Loucy (cell line): ENCODE data around the gene RAD51B.

ENCODE experiments used
- H2AFZ ChIP-seq: fragments of 200-600 bp; sonication (generic); 2 replicates; pipeline ENCODE4 v1.6.0; 2016; ENCODE audit warnings: antibody characterized with exemption, mild to moderate bottlenecking, low read length, moderate library complexity
- H3F3A ChIP-seq: fragments of 200-600 bp; 2 replicates; pipeline ENCODE4 v1.6.0; 2016; ENCODE audit warnings: antibody characterized with exemption, low read depth, mild to moderate bottlenecking
- H3K27me3 ChIP-seq: fragments of 200-600 bp; sonication (generic); 2 replicates; pipeline ENCODE4 v1.6.1; 2014; ENCODE audit warnings: low read length, mild to moderate bottlenecking; ENCODE audit not compliant: insufficient read depth, poor library complexity, severe bottlenecking
- H3K36me3 ChIP-seq: fragments of 200-600 bp; sonication (generic); 2 replicates; pipeline ENCODE4 v1.6.1; 2016; ENCODE audit warnings: low read length; ENCODE audit not compliant: insufficient read depth
- H3K4me1 ChIP-seq: fragments of 200-600 bp; sonication (generic); 2 replicates; pipeline ENCODE4 v1.5.1; 2014; ENCODE audit warnings: low read length, mild to moderate bottlenecking; ENCODE audit not compliant: insufficient read depth, poor library complexity, severe bottlenecking
- H3K4me2 ChIP-seq: fragments of 200-600 bp; sonication (generic); 2 replicates; pipeline ENCODE4 v1.6.0; 2014; ENCODE audit warnings: antibody characterized with exemption, low read length, low read depth, mild to moderate bottlenecking; ENCODE audit not compliant: poor library complexity, severe bottlenecking
- H3K4me3 ChIP-seq: fragments of 200-600 bp; sonication (generic); 2 replicates; pipeline ENCODE4 v1.5.1; 2014; ENCODE audit warnings: low read length, mild to moderate bottlenecking, mixed read lengths; ENCODE audit not compliant: poor library complexity, severe bottlenecking
- H3K79me2 ChIP-seq: fragments of 200-600 bp; sonication (generic); 2 replicates; pipeline ENCODE4 v1.6.1; 2014; ENCODE audit warnings: low read length; ENCODE audit not compliant: insufficient read depth
- H3K9ac ChIP-seq: fragments of 200-600 bp; sonication (generic); 2 replicates; pipeline ENCODE4 v1.6.0; 2014; ENCODE audit warnings: mild to moderate bottlenecking, low read depth, low read length, moderate library complexity; ENCODE audit not compliant: poor library complexity, severe bottlenecking
- H3K9me2 ChIP-seq: fragments of 200-600 bp; sonication (generic); replicated peaks from 2 replicates; pipeline ENCODE4 v1.6.1; 2016; ENCODE audit warnings: low read depth, low read length, mixed read lengths
- H3K9me3 ChIP-seq: fragments of 200-600 bp; sonication (generic); 2 replicates; pipeline ENCODE4 v1.6.1; 2014; ENCODE audit warnings: mild to moderate bottlenecking, antibody characterized with exemption, low read length, low read depth; ENCODE audit not compliant: insufficient read depth
- H4K20me1 ChIP-seq: fragments of 200-600 bp; sonication (generic); 2 replicates; pipeline ENCODE4 v1.6.0; 2014; ENCODE audit warnings: antibody characterized with exemption, low read length, mild to moderate bottlenecking; ENCODE audit not compliant: insufficient read depth, poor library complexity, severe bottlenecking
- EZH2phosphoT487 ChIP-seq: fragments of 200-600 bp; IDR thresholded peaks from 2 replicates; pipeline ENCODE4 v1.6.1; 2018; ENCODE audit warnings: antibody characterized with exemption, mild to moderate bottlenecking, moderate library complexity, borderline replicate concordance
- TF ChIP-seq, protein P1 (sequence below): fragments of 200-600 bp; sonication (generic); conservative IDR thresholded peaks from 2 replicates; pipeline ENCODE4 v1.5.1; 2014; ENCODE audit warnings: mild to moderate bottlenecking, antibody characterized with exemption, low read length

RAD51B gene

DNA sequence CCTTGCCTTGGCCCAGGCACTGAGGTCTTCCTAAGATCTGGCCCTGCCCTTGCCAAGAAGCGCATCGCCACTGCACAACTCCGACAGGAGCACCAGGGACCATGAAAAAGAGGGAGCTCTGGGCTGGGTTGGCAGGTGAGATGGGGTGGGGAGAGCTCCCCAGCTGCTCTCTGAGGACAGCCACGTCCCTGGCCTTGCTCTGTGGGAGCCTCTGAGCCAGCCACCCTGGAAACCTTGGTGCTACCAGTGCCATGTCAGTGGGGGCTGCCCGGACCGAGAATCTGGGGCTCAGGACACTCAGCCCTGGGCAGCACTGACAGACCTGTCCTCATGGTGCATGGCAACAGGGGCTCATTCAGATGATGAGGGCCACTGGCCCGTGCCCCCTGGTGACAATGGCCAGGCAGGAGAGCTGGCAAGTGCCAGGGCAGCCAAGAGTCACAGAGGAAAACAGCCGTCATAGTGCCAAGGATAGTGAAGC lies 838.5 kb downstream of the RAD51B start:
- no peaks in the 10 kb centered on the region for H3K36me3 ChIP-seq
- H3K4me3 ChIP-seq: no peak overlapping the region
- H3F3A ChIP-seq: no peaks in the 10 kb centered on the region
- H3K9me2 ChIP-seq: no peaks in the 10 kb centered on the region
- no peaks in the 10 kb centered on the region for H3K27me3 ChIP-seq
- TF ChIP-seq, protein P1, sequence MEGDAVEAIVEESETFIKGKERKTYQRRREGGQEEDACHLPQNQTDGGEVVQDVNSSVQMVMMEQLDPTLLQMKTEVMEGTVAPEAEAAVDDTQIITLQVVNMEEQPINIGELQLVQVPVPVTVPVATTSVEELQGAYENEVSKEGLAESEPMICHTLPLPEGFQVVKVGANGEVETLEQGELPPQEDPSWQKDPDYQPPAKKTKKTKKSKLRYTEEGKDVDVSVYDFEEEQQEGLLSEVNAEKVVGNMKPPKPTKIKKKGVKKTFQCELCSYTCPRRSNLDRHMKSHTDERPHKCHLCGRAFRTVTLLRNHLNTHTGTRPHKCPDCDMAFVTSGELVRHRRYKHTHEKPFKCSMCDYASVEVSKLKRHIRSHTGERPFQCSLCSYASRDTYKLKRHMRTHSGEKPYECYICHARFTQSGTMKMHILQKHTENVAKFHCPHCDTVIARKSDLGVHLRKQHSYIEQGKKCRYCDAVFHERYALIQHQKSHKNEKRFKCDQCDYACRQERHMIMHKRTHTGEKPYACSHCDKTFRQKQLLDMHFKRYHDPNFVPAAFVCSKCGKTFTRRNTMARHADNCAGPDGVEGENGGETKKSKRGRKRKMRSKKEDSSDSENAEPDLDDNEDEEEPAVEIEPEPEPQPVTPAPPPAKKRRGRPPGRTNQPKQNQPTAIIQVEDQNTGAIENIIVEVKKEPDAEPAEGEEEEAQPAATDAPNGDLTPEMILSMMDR: no peak
- no peak for TF ChIP-seq EZH2phosphoT487
- H4K20me1 ChIP-seq: no peaks in the 10 kb centered on the region
- H3K4me1 ChIP-seq: peaks cover 27% of the 10 kb centered on the region
- no peak overlapping the region for H3K9ac ChIP-seq
- H2AFZ ChIP-seq: no peak overlapping the region
- no peaks in the 10 kb centered on the region for H3K9me3 ChIP-seq
- H3K4me2 ChIP-seq: no peak overlapping the region
- H3K79me2 ChIP-seq: no peaks in the 10 kb centered on the region

- no peak overlapping the region for H2AFZ ChIP-seq
Measured at GRCh38 chr14:68658943-68659931, 839.7 kb downstream of the RAD51B start.

DNA sequence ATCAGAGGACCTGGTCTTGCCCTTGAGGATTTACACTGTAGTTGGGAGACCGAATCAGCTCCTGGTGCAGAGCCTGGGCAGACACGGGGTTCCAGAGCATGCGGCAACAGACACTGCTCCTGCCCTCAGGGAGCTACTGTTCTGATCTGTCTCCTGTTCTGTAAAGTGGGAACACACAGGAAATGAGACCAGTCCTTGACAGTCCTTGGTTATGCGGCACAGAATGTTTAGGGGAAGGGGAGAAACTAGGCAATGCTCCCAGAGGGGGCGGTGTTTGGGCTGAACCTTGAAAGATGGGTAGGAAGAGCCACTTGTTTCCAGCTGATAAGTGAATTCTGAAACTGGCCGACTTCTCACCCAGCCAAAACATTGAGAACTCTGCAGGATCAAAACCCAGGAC lies 840.9 kb downstream of the RAD51B start:
- no peak overlapping the region for H2AFZ ChIP-seq
- no peaks in the 10 kb centered on the region for H3K9me2 ChIP-seq
- no peak overlapping the region for H3K4me3 ChIP-seq
- peaks cover 14% of the 10 kb centered on the region for H3K4me1 ChIP-seq
- no peak overlapping the region for H3K9ac ChIP-seq
- no peaks in the 10 kb centered on the region for H3K27me3 ChIP-seq
- no peaks in the 10 kb centered on the region for H3K9me3 ChIP-seq
- H3K36me3 ChIP-seq: no peaks in the 10 kb centered on the region
- H4K20me1 ChIP-seq: no peaks in the 10 kb centered on the region
- TF ChIP-seq EZH2phosphoT487: no peak
- TF ChIP-seq, protein P1: no peak
- no peaks in the 10 kb centered on the region for H3F3A ChIP-seq
- no peak overlapping the region for H3K4me2 ChIP-seq
- H3K79me2 ChIP-seq: no peaks in the 10 kb centered on the region

More at GRCh38 chr14:68658943-68659931, 839.7 kb downstream of the RAD51B start:
- Histone ChIP-seq H3F3A (no peaks in the 10 kb centered on the region), H3K9me3 (no peaks in the 10 kb centered on the region), H3K27me3 (no peaks in the 10 kb centered on the region), H3K4me3 (no peak overlapping the region), H3K4me2 (no peak overlapping the region), H3K9me2 (no peaks in the 10 kb centered on the region), H3K79me2 (no peaks in the 10 kb centered on the region), H3K9ac (no peak overlapping the region), H3K4me1 (peaks cover 27% of the 10 kb centered on the region), H4K20me1 (no peaks in the 10 kb centered on the region), H3K36me3 (no peaks in the 10 kb centered on the region)
- TF ChIP-seq, protein P1: no peak
- no peak for TF ChIP-seq EZH2phosphoT487
